ENCODE data around the gene SPCS2. TPM values are rescaled to one million over a fixed set of nuclear protein-coding genes. Genes with fewer than 3 reads are reported as not detected.

Gene SPCS2
- polyA plus RNA-seq, 1 experiment: 68.3 TPM

DNA sequence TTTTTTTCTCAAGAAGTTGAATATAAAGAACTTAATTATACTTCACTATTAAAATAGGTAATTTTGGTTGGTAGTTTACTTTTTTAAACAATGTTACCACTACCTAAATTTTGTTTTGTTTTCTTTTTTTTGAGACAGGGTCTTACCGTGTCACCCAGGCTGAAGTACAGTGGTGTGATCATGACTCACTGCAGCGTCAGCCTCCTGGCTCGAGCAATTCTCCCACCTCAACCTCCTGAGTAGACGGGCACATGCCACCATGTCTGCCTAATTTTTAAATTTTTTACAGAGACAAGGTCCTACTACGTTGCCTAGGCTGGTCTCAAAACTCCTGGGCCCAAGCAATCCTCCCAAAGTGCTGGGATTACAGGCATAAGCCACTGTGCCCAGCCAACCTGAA lies 17.6 kb downstream of the SPCS2 start:
- Histone ChIP-seq H3K4me3 (ENCODE audit: low read depth, low read length) (no peak overlapping the region), H3K36me3 (ENCODE audit: control insufficient read depth, insufficient read depth, low read length) (no peaks in the 10 kb centered on the region; the same call in 1 of the 2 replicates), H3K27me3 (ENCODE audit: control insufficient read depth, insufficient read depth, low read length) (no peaks in the 10 kb centered on the region)
- DNase-seq (ENCODE audit: low read depth): no peak
- ChIA-PET CTCF (interaction anchor here (1.0 kb wide), 1 partner anchor 18 kb away, joined by 3 read pairs; the partner anchor contains the start of gene XRRA1), POLR2A (no interaction called here)
- TF ChIP-seq, protein P1, sequence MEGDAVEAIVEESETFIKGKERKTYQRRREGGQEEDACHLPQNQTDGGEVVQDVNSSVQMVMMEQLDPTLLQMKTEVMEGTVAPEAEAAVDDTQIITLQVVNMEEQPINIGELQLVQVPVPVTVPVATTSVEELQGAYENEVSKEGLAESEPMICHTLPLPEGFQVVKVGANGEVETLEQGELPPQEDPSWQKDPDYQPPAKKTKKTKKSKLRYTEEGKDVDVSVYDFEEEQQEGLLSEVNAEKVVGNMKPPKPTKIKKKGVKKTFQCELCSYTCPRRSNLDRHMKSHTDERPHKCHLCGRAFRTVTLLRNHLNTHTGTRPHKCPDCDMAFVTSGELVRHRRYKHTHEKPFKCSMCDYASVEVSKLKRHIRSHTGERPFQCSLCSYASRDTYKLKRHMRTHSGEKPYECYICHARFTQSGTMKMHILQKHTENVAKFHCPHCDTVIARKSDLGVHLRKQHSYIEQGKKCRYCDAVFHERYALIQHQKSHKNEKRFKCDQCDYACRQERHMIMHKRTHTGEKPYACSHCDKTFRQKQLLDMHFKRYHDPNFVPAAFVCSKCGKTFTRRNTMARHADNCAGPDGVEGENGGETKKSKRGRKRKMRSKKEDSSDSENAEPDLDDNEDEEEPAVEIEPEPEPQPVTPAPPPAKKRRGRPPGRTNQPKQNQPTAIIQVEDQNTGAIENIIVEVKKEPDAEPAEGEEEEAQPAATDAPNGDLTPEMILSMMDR (IDR thresholded peaks at IDR 0.05; ENCODE audit: insufficient read depth, low read depth, low read length): no peak

DNA sequence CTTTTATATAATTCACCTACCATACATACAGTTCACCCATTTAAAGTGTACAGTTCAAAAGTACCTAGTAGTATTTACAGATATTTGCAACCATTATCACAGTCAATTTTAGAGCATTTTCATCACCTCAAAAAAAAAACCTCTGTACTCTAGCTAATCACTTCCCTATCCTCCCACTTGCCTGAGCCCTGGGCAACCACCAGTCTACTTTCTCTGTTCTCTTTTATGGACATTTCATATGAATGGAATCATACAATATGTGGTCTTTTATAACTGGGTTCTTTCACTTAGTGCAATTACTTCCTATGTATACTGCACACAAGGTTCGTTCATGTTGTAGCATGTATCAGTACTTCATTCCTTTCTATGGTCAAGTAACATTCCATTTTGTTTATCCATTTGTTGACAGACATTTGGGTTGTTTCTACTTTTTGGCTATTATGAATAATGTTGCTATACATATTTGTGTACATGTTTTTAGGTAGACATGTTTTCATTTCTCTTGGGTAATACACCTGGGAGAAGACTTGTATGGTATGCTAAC lies 21.9 kb downstream of the SPCS2 start:
- no peaks in the 10 kb centered on the region for H3K27me3 ChIP-seq (ENCODE audit: control insufficient read depth, insufficient read depth, low read length)
- ChIA-PET CTCF (interaction anchor here (0.6 to 1.8 kb wide), 2 partner anchors 169 to 180 kb away, joined by 4 to 5 read pairs; partner anchors contain the start of gene SLCO2B1), POLR2A (no interaction called here)
- peaks cover 3% of the 10 kb centered on the region for H3K36me3 ChIP-seq (ENCODE audit: control insufficient read depth, insufficient read depth, low read length)
- TF ChIP-seq, protein P1 (IDR thresholded peaks at IDR 0.05; ENCODE audit: insufficient read depth, low read depth, low read length): no peak
- H3K4me3 ChIP-seq (ENCODE audit: low read depth, low read length): no peak overlapping the region
- no peak for DNase-seq (ENCODE audit: low read depth)

DNA sequence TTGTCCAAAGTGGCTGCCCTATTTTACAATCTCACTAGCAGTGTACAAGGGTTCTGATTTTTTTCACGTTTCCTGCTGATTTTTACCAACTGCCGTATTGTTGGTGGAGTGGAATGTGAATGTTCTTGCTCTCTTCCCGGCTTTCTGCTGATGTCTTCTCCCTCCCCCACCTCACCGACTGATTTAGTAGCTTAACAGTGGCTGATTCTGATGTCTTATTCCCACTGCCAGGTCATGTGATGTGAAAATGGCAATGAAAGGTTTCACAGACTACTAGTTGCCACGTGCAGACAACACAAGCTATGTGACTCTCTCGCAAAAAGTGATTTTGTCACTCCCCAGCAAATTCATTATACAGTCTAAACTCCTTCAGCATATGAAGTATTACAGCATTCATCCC lies 22.4 kb downstream of the SPCS2 start:
- POLR2A ChIA-PET: no interaction called here
- no peak for DNase-seq (ENCODE audit: low read depth)
- H3K36me3 ChIP-seq (ENCODE audit: control insufficient read depth, insufficient read depth, low read length): peaks cover 3% of the 10 kb centered on the region
- CTCF ChIA-PET: interaction anchor here (0.6 to 1.8 kb wide), 2 partner anchors 169 to 179 kb away, joined by 4 to 5 read pairs; partner anchors contain the start of gene SLCO2B1
- H3K27me3 ChIP-seq (ENCODE audit: control insufficient read depth, insufficient read depth, low read length): no peaks in the 10 kb centered on the region
- TF ChIP-seq, protein P1 (IDR thresholded peaks at IDR 0.05; ENCODE audit: insufficient read depth, low read depth, low read length): no peak
- no peak overlapping the region for H3K4me3 ChIP-seq (ENCODE audit: low read depth, low read length)

DNA sequence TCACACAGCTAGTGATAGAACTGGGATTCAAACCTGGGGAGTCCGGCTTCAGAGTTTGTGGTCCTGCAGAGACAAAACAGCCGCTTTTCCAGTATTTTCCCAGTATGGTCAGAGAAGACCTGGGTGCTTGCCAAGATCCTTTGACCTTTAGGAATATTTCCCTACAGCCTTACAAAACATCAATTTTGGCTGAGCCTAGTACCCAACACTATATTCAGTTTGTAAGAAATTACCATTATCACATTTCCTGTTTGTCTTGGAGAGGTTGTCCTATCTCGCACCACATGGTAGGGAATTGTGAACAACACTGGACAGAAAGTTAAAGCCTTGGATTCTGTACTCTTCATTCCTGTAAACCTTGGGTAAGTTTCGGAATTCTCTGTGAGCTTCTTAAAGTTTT lies 29.0 kb downstream of the SPCS2 start:
- ChIA-PET CTCF (interaction anchor here (0.8 kb wide), 1 partner anchor 17 kb away, joined by 3 read pairs; no protein-coding TSS in a partner anchor), POLR2A (no interaction called here)
- DNase-seq (ENCODE audit: low read depth): no peak
- Histone ChIP-seq H3K4me3 (ENCODE audit: low read depth, low read length) (no peak overlapping the region), H3K27me3 (ENCODE audit: control insufficient read depth, insufficient read depth, low read length) (no peaks in the 10 kb centered on the region), H3K36me3 (ENCODE audit: control insufficient read depth, insufficient read depth, low read length) (peaks cover 4% of the 10 kb centered on the region)
- TF ChIP-seq, protein P1 (IDR thresholded peaks at IDR 0.05; ENCODE audit: insufficient read depth, low read depth, low read length): no peak

DNA sequence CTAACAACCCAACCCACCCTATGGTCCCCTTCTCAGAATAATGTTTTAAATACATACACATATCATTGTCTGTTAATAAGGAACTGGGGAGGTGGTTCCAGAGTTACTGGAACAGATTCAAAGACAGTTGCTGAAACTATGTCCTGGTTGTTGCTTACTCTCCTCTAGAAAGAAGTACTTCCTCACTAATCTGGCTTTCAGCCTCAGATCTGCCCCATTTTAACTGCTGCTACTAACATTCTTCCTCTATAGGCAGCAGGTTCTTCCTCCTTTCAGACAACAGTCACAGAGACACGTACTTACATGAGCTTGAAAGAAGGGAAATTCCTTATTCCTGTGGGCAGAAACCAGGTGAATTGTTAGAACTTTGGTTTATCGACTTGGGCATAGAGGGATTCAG lies 31.6 kb downstream of the SPCS2 start:
- H3K36me3 ChIP-seq (ENCODE audit: control insufficient read depth, insufficient read depth, low read length): peaks cover 2% of the 10 kb centered on the region
- no peak overlapping the region for H3K4me3 ChIP-seq (ENCODE audit: low read depth, low read length)
- H3K27me3 ChIP-seq (ENCODE audit: control insufficient read depth, insufficient read depth, low read length): no peaks in the 10 kb centered on the region
- TF ChIP-seq, protein P1 (IDR thresholded peaks at IDR 0.05; ENCODE audit: insufficient read depth, low read depth, low read length): no peak
- ChIA-PET CTCF (no interaction called here), POLR2A (no interaction called here)
- DNase-seq (ENCODE audit: low read depth): no peak

All from BJ (cell line).